HG02943 (cell line): ENCODE measurements around the gene SUMO2.
"Not testable (repeated sequence)": the region's sequence is repeated elsewhere in the genome, so short reads cannot be mapped to it uniquely, and the experiment has no call there.

Experiments used
- ATAC-seq: cut with Tn5 transposase; IDR thresholded peaks from one replicate; pipeline ENCODE4 v1.9.1; 2021; ENCODE audit warnings: mild to moderate bottlenecking, low read depth, moderate library complexity; ENCODE audit not compliant: unreplicated experiment

The SUMO2 gene

GRCh38 chr17:75183999-75184884 is 1.5 kb upstream of the SUMO2 start:
- no peak for ATAC-seq

GRCh38 chr17:75182319-75182568 is 515 bp downstream of the SUMO2 start:
- peak; percentile 22 for ATAC-seq

- no peak for ATAC-seq
Observed at GRCh38 chr17:75181608-75182318, 996 bp downstream of the SUMO2 start.

- no peak for ATAC-seq
Observed at GRCh38 chr17:75181110-75181509, 1.6 kb downstream of the SUMO2 start.

- ATAC-seq: no peak
Observed at GRCh38 chr17:75178453-75178852, 4.3 kb downstream of the SUMO2 start.

DNA sequence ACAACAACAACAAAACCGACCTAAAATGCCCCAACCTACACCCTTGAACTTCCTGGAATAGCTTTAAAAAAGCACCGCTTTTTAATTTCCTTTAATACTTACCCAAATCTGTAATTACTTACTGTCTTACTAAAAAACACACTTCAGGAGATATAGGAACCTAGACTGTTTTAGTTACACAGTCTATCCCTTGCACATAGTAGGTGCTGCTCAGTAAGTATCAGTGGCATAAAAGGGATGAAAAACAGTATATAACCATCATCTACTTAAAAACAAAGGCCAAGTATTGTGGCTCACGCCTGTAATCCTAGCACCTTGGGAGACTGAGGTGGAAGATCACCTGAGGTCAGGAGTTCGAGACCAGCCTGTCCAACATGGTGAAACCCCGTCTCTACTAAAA is 6.1 kb downstream of the SUMO2 start:
- no peak for ATAC-seq

DNA sequence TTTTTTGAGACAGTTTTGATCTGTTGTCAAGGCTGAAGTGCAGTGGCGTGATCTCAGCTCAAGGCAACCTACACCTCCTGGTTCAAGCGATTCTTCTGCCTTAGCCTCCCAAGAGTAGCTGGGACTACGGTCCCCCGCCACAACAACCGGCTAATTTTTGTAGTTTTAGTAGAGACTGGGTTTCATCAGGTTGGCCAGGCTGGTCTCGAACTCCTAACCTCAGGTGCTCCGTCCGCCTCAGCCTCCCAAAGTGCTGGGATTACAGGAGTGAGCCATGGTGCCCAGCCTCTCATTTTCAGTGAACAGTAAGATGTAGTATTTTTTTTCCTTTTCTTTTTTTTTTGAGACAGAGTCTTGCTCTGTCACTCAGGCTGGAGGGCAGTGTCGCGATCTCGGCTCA is 7.8 kb downstream of the SUMO2 start:
- no peak for ATAC-seq

- no peak for ATAC-seq
Observed at GRCh38 chr17:75173526-75173925, 9.2 kb downstream of the SUMO2 start.

- no peak for ATAC-seq
Observed at GRCh38 chr17:75168998-75169397, 13.8 kb downstream of the SUMO2 start.

GRCh38 chr17:75164606-75165005 is 18.2 kb downstream of the SUMO2 start:
- ATAC-seq: not testable (repeated sequence)

DNA sequence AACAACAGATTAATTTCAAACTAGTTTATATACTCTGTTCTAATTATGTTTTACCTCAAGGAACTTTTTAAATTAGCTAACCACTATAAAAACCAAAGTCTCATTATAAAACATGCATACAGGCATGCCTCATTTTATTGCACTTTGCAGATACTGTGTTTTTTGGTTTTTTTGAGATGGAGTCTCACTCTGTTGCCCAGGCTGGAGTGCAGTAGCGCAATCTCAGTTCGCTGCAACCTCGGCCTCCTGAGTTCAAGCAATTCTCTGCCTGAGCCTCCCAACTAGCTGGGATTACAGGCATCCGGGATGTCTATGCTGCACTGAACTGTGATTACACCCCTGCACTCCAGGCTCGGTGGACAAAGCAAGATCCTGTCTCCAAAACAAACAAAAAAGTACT is 19.7 kb downstream of the SUMO2 start:
- no peak for ATAC-seq

GRCh38 chr17:75160211-75160610 is 22.5 kb downstream of the SUMO2 start:
- no peak for ATAC-seq

DNA sequence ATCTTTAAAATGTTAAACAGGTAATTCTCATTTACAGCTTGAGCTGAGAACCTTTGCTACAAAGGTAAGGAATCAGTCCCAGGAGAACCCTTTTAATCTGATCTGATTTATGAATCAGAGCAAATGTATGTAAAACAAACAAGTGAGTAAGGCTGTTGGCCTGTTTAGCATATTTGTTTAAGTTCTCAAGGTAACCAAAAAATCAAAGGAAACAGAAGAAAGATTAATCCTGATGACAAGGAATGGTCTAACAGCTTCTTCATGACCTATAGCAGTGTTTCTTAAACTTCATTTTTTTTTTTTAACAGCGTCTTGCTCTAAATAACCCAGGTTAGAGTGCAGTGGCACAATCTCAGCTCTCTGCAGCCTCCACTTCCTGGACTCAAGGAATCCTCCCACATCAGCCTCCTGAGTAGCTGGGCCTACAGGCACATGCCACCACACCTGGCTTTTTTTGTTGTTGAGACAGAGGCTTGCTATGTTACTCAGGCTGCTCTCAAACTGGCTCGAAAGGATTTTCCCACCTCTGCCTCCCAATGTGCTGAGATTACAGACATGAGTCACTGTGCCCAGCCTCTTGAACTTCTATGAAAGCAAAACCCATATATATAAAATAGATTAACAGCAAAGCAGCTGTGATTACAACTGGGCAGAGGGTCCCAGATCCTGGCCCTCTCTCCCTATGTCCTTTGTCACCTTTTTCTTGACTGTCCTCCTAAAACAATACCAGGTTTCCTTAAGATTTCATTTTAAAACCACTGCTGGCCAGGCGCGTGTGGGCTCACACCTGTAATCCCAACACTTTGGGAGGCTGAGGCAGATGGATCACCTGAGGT is 23.3 kb downstream of the SUMO2 start:
- ATAC-seq: no peak

GRCh38 chr17:75158480-75158879 is 24.3 kb downstream of the SUMO2 start:
- ATAC-seq: not testable (repeated sequence)

- no peak for ATAC-seq
Observed at GRCh38 chr17:75155191-75155601, 27.6 kb downstream of the SUMO2 start.

DNA sequence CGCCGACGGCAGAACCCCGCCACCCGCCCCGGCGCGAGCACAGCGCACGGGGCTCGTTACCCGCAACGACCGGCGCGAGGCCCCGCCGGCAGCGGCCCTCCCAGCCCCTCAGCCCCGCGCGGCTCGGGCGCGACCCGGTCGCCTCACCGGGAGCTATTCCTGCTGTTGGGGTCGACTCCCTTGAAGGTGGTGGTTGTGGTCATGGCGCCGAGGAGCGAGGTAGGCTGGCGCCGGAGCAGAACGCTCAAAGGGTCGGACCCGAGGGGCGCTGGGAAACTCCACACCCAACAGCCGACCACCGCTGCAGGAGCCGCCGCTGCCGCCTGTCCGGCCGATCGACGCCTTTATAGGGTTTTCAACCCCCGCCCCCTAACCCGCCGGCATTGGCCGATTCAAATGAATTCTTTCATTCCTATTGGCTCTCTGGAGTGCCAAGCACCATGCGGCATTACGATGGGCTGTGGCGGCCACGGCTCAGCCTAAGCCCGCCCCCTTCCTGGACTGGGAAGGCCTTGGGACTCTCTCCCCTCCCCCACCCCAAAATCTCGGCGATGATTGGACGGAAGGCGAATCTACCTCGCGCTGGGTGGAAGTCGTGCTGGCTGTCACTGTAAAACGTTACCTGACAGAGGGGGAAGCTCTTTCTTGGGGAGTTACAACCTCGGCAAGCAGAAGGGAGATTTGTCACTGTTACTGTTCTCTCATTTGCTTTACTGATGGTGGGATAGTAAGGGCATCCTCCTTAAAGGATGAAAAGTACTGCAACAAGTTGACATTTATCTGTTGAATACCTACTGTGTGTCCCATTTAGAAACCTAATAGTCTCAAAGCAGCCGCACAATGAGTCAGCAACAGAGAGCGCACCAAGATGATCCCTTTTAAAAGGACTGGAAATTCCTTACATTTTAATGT is 28.3 kb downstream of the SUMO2 start, which contains the start of gene JPT1:
Gene JPT1 (minus strand): TSS at position 318 of the 912 bp plus-strand sequence. CDS start 115 bp downstream, at position 203.
- peak; percentile 94 for ATAC-seq

- peak; percentile 27 for ATAC-seq
Observed at GRCh38 chr17:75153780-75154194, 29.0 kb downstream of the SUMO2 start.

DNA sequence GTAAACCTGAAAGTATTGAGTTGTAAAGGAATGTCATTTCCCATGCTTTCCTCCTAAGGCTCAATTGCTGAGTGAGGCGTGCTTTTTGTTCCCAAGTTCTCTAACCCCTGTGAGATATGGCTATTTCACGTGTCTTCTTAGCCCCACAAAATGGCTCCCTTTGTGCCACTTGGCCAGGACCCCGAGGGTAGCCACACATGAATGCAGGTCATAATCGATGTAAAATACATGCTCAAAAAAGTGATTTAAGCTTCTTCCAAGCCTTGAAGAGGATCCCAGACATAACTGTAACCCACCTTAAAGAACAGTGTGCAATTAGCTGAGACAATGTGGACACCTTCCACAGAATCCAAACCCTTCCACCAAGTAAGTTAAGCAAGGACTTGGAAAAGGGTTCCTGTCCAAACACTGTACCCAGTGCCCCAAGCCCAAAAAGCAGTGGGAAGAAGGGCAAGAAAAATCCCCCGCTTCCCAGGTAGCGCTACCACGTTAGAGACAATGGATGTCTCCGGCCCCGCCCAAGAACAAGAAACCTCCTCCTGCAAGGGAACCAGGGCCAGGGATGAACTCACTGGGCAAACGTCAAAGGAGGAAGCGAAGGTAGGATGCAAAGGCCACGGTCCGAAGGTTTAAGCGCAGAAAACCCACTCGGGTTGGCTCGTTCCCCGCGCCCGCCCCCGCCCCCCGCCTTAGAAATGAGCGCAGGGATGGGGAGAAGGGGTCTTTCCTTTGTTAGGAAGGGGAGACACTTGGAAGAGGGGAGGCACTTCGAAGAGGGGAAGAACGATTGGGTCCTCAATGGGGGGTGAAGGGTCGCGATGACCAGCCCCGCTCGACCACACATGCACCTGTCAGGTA is 29.6 kb downstream of the SUMO2 start:
- no peak for ATAC-seq

DNA sequence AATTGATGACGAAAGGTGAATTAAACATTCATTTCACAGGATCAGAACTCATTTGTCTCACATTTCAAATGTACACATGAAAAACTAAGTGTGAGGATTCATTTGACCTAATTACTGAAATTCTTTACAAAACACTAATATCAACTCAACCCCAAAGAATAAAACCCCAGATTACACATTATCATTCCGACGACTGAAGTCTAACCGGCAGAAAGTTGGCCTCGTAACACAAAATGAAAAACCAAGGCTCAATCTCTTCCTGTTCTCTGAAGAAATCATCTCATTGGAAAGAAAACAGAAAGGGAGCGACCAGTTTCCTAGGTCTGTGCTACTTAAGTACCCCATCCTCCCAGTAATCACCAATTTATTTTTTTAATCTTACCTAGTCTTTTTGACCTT is 30.2 kb downstream of the SUMO2 start:
- ATAC-seq: no peak
